ENCODE measurements around the gene BMPR1A.
"Not testable (repeated sequence)": the region's sequence is repeated elsewhere in the genome, so short reads cannot be mapped to it uniquely, and the experiment has no call there.

BMPR1A gene

DNA sequence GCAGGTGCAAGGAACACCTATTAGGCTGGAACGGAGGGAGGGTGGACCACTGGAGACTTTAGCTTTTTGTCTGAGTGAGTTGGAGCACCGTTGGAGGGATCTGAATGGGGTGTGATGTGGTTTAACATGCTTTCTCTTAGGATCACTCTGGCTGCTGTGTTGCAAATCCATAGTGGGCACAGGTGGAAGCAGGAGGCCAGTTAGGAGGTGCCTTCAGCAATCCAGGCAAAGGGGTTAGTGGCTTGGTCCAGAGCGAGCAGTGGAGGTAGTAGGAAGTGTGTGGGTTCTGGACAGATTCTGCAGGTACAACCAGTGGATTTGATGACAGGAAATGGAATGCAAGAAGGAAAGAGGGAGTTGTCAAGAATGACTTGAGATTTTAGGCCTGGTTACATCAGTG is 106.0 kb downstream of the BMPR1A start:
- DNase-seq, result no peak
- ChIA-PET CTCF (interaction anchor here (0.6 kb wide), 1 partner anchor 76 kb away, joined by 3 read pairs; no protein-coding TSS in a partner anchor), POLR2A (no interaction called here)
- no peaks in the 10 kb centered on the region for H3K9me3 ChIP-seq (ENCODE audit: control extremely low read depth in 1 of 5, control insufficient read depth in 4 of 5, insufficient read depth in 2 of 5, low read depth in 1 of 5, low read length in 4 of 5)
- no peak overlapping the region for H3K27ac ChIP-seq (ENCODE audit: insufficient read depth in 1 of 2, low read depth in 1 of 2, low read length in 2 of 2, poor library complexity in 1 of 2, severe bottlenecking in 2 of 2)
- no peaks in the 10 kb centered on the region for H3K36me3 ChIP-seq (ENCODE audit: control insufficient read depth in 4 of 4, insufficient read depth in 4 of 4, low read length in 3 of 4)
- H3K4me1 ChIP-seq (ENCODE audit: control extremely low read depth in 1 of 4, control insufficient read depth in 4 of 4, insufficient read depth in 4 of 4, low read length in 3 of 4), result no peaks in the 10 kb centered on the region
- no peak overlapping the region for H3K4me3 ChIP-seq (ENCODE audit: control insufficient read depth in 1 of 7, extremely low read depth in 1 of 7, insufficient read depth in 4 of 7, low read depth in 2 of 7, low read length in 6 of 7)
- H3K27me3 ChIP-seq (replicated peaks in 2 of 5; ENCODE audit: control insufficient read depth in 4 of 5, insufficient read depth in 5 of 5, low read length in 4 of 5), result peaks cover 0 to 10% (median 0%) of the 10 kb centered on the region in 5 experiments
- WGBS (ENCODE audit: insufficient coverage), result 81% methylated on average over 3 of the region's 3 CpGs

DNA sequence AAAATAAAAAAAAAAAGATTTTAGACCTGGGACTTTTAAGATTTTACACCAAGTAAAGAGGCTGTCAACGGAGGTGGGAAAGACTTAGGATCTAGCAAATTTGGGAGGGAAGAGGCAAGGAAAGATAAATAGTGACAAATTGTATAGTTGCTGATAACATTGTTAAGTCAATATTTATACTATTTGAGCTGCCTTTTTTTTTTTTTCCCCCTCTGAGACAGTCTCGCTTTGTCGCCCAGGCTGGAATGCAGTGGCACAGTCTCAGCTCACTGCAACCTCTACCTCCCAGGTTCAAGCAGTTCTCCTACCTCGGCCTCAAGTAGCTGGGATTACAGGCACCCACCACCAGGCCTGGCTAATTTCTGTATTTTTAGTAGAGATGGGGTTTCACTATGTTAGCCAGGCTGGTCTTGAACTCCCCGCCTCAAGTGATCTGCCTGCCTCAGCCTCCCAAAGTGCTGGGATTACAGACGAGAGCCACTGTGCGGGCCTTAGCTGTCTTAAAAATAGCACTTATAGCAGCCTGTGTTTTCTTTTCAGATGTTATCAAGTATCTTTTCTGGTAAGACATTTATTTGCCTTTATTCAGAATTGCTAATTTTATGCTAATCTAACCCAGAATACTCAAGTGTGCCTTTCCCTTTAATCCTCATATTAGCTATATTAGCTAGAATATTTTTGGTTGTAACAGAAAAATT is 106.5 kb downstream of the BMPR1A start:
- Histone ChIP-seq H3K4me3 (ENCODE audit: control insufficient read depth in 1 of 7, extremely low read depth in 1 of 7, insufficient read depth in 4 of 7, low read depth in 2 of 7, low read length in 6 of 7) (no peak overlapping the region), H3K36me3 (ENCODE audit: control insufficient read depth in 4 of 4, insufficient read depth in 4 of 4, low read length in 3 of 4) (no peaks in the 10 kb centered on the region), H3K27ac (ENCODE audit: insufficient read depth in 1 of 2, low read depth in 1 of 2, low read length in 2 of 2, poor library complexity in 1 of 2, severe bottlenecking in 2 of 2) (no peak overlapping the region), H3K9me3 (ENCODE audit: control extremely low read depth in 1 of 5, control insufficient read depth in 4 of 5, insufficient read depth in 2 of 5, low read depth in 1 of 5, low read length in 4 of 5) (no peaks in the 10 kb centered on the region), H3K27me3 (replicated peaks in 2 of 5; ENCODE audit: control insufficient read depth in 4 of 5, insufficient read depth in 5 of 5, low read length in 4 of 5) (peaks cover 0 to 11% (median 0%) of the 10 kb centered on the region in 5 experiments), H3K4me1 (ENCODE audit: control extremely low read depth in 1 of 4, control insufficient read depth in 4 of 4, insufficient read depth in 4 of 4, low read length in 3 of 4) (no peaks in the 10 kb centered on the region)
- no peak for DNase-seq
- ChIA-PET CTCF (interaction anchor here (0.6 kb wide), 1 partner anchor 76 kb away, joined by 3 read pairs; no protein-coding TSS in a partner anchor), POLR2A (no interaction called here)
- WGBS (ENCODE audit: insufficient coverage), result 100% methylated on average over 2 of the region's 7 CpGs

DNA sequence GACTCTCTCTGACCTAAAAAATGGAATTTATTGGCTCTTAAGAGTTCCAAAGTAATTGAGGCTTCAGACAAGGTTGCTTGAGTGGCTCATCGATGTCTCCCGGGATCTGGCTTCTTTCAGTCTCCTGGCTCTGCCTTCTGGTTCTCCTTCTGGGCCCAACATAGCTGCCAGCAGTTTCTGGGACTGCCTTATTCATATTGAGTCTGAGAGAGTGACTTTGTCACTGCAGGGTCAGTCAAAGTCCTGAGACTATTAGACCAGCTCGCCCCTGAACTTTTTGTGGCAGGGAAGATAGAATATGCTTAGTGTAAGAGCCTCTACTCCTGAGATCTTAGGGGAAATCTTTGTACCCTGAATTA is 107.0 kb downstream of the BMPR1A start:
- no peak for DNase-seq
- WGBS (ENCODE audit: insufficient coverage), result 97% methylated on average over 3 of the region's 3 CpGs
- Histone ChIP-seq H3K9me3 (ENCODE audit: control extremely low read depth in 1 of 5, control insufficient read depth in 4 of 5, insufficient read depth in 2 of 5, low read depth in 1 of 5, low read length in 4 of 5) (no peaks in the 10 kb centered on the region), H3K36me3 (ENCODE audit: control insufficient read depth in 4 of 4, insufficient read depth in 4 of 4, low read length in 3 of 4) (no peaks in the 10 kb centered on the region), H3K27ac (ENCODE audit: insufficient read depth in 1 of 2, low read depth in 1 of 2, low read length in 2 of 2, poor library complexity in 1 of 2, severe bottlenecking in 2 of 2) (no peak overlapping the region), H3K4me3 (ENCODE audit: control insufficient read depth in 1 of 7, extremely low read depth in 1 of 7, insufficient read depth in 4 of 7, low read depth in 2 of 7, low read length in 6 of 7) (no peak overlapping the region), H3K27me3 (replicated peaks in 2 of 5; ENCODE audit: control insufficient read depth in 4 of 5, insufficient read depth in 5 of 5, low read length in 4 of 5) (peaks cover 0 to 11% (median 0%) of the 10 kb centered on the region in 5 experiments), H3K4me1 (ENCODE audit: control extremely low read depth in 1 of 4, control insufficient read depth in 4 of 4, insufficient read depth in 4 of 4, low read length in 3 of 4) (no peaks in the 10 kb centered on the region)
- ChIA-PET CTCF (no interaction called here), POLR2A (no interaction called here)

DNA sequence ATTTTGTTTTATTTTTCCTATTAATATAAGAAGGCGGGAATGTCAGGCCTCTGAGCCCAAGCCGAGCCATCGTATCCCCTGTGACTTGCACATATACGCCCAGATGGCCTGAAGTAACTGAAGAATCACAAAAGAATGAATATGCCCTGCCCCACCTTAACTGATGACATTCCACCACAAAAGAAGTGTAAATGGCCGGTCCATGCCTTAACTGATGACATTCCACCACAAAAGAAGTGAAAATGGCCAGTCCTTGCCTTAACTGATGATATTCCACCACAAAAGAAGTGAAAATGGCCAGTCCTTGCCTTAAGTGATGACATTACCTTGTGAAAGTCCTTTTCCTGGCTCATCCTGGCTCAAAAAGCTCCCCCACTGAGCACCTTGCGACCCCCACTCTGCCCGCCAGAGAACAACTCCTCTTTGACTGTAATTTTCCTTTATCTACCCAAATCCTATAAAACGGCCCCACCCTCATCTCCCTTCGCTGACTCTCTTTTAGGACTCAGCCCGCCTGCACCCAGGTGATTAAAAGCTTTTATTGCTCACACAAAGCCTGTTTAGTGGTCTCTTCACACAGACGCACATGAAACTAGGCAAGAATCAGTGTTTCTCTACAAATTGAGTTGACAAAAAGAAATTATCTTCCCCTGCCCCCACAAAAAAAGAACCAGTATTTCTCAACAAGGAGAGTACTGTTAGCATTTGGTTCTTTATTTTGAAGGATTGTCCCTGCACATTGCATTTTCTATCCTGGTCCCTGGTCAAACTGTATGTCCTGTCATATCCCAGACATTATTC is 108.8 kb downstream of the BMPR1A start:
- H3K4me1 ChIP-seq (ENCODE audit: control extremely low read depth in 1 of 4, control insufficient read depth in 4 of 4, insufficient read depth in 4 of 4, low read length in 3 of 4); H3K27ac ChIP-seq (ENCODE audit: insufficient read depth in 1 of 2, low read depth in 1 of 2, low read length in 2 of 2, poor library complexity in 1 of 2, severe bottlenecking in 2 of 2); H3K4me3 ChIP-seq (ENCODE audit: control insufficient read depth in 1 of 7, extremely low read depth in 1 of 7, insufficient read depth in 4 of 7, low read depth in 2 of 7, low read length in 6 of 7); DNase-seq; H3K9me3 ChIP-seq (ENCODE audit: control extremely low read depth in 1 of 5, control insufficient read depth in 4 of 5, insufficient read depth in 2 of 5, low read depth in 1 of 5, low read length in 4 of 5); CTCF ChIA-PET; POLR2A ChIA-PET; H3K36me3 ChIP-seq (ENCODE audit: control insufficient read depth in 4 of 4, insufficient read depth in 4 of 4, low read length in 3 of 4): not testable (repeated sequence)
- peaks cover 0 to 11% (median 0%) of the 10 kb centered on the region in 5 experiments for H3K27me3 ChIP-seq (replicated peaks in 2 of 5; ENCODE audit: control insufficient read depth in 4 of 5, insufficient read depth in 5 of 5, low read length in 4 of 5)
- 98% methylated on average over 7 of the region's 11 CpGs for WGBS (ENCODE audit: insufficient coverage)

DNA sequence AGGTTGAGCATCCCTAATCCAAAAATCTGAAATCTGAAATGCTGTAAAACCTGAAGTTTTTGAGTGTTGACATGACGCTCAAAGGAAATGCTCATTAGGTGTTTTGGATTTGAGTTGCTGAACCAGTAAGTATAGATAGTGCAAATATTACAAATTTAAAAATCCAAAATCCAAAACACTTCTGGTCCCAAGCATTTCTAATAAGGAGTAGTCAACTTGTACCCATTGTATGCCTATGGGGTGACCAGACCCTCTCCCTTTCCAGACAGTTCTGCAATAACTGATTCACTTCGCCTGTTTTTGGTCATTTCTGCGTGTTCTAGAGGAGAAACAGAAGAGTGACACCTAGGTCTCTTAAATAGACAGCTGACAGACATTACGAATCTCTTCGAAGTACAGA is 110.7 kb downstream of the BMPR1A start:
- no peak for DNase-seq
- no peaks in the 10 kb centered on the region for H3K9me3 ChIP-seq (ENCODE audit: control extremely low read depth in 1 of 5, control insufficient read depth in 4 of 5, insufficient read depth in 2 of 5, low read depth in 1 of 5, low read length in 4 of 5)
- ChIA-PET CTCF (no interaction called here), POLR2A (no interaction called here)
- no peaks in the 10 kb centered on the region for H3K36me3 ChIP-seq (ENCODE audit: control insufficient read depth in 4 of 4, insufficient read depth in 4 of 4, low read length in 3 of 4)
- 97% methylated on average over 4 of the region's 5 CpGs for WGBS (ENCODE audit: insufficient coverage)
- H3K4me1 ChIP-seq (ENCODE audit: control extremely low read depth in 1 of 4, control insufficient read depth in 4 of 4, insufficient read depth in 4 of 4, low read length in 3 of 4), result no peaks in the 10 kb centered on the region
- H3K4me3 ChIP-seq (ENCODE audit: control insufficient read depth in 1 of 7, extremely low read depth in 1 of 7, insufficient read depth in 4 of 7, low read depth in 2 of 7, low read length in 6 of 7), result no peak overlapping the region
- no peak overlapping the region for H3K27ac ChIP-seq (ENCODE audit: insufficient read depth in 1 of 2, low read depth in 1 of 2, low read length in 2 of 2, poor library complexity in 1 of 2, severe bottlenecking in 2 of 2)
- peaks cover 0 to 19% (median 2%) of the 10 kb centered on the region in 5 experiments for H3K27me3 ChIP-seq (replicated peaks in 2 of 5; ENCODE audit: control insufficient read depth in 4 of 5, insufficient read depth in 5 of 5, low read length in 4 of 5)

DNA sequence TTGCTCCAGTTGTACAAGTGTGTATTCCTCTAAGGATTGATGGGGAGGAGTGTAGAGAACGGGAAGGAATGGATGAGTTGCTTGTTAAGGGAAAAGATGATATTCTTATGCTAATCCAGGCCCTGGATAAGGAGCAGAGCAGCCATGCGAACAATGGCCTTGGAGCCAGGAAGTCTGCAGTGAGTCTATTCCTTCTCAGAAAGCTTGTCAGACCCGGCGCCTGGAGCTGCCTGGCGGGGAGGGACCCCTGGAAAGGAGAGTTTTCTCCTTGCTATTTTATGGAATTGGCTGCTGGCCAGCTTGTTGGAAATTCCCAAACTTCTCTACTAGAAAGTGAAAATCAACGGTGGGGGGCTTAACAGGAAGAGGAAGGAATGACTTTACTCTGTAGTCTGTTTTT is 111.9 kb downstream of the BMPR1A start:
- Histone ChIP-seq H3K27me3 (replicated peaks in 2 of 5; ENCODE audit: control insufficient read depth in 4 of 5, insufficient read depth in 5 of 5, low read length in 4 of 5) (peaks cover 0 to 15% (median 2%) of the 10 kb centered on the region in 5 experiments), H3K4me1 (ENCODE audit: control extremely low read depth in 1 of 4, control insufficient read depth in 4 of 4, insufficient read depth in 4 of 4, low read length in 3 of 4) (peaks cover 3 to 8% (median 7%) of the 10 kb centered on the region in 4 experiments), H3K9me3 (ENCODE audit: control extremely low read depth in 1 of 5, control insufficient read depth in 4 of 5, insufficient read depth in 2 of 5, low read depth in 1 of 5, low read length in 4 of 5) (no peaks in the 10 kb centered on the region), H3K27ac (ENCODE audit: insufficient read depth in 1 of 2, low read depth in 1 of 2, low read length in 2 of 2, poor library complexity in 1 of 2, severe bottlenecking in 2 of 2) (no peak overlapping the region), H3K36me3 (ENCODE audit: control insufficient read depth in 4 of 4, insufficient read depth in 4 of 4, low read length in 3 of 4) (no peaks in the 10 kb centered on the region), H3K4me3 (ENCODE audit: control insufficient read depth in 1 of 7, extremely low read depth in 1 of 7, insufficient read depth in 4 of 7, low read depth in 2 of 7, low read length in 6 of 7) (no peak overlapping the region)
- 84% methylated on average over 3 of the region's 6 CpGs for WGBS (ENCODE audit: insufficient coverage)
- POLR2A ChIA-PET, result no interaction called here
- DNase-seq, result no peak
- CTCF ChIA-PET, result no interaction called here

DNA sequence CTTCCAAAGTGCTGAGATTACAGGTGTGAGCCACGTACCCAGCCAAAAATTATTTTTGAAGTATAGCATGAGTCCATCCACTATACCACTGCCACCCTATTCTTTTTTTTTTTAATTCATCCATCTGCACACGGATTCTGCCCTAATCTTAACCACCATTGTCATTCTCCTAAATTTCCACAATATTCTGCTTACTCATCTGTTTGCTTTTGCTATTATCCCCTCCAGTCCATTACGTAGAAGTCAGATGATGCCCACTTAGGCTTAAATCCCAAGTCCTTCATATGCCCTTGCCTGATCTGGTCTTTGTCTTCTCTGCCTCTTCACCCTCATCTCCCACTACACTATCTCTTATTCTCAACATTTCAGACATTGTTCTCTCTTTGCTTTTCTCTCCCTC is 114.3 kb downstream of the BMPR1A start:
- H3K9me3 ChIP-seq (ENCODE audit: control extremely low read depth in 1 of 5, control insufficient read depth in 4 of 5, insufficient read depth in 2 of 5, low read depth in 1 of 5, low read length in 4 of 5), result no peaks in the 10 kb centered on the region
- no peaks in the 10 kb centered on the region for H3K36me3 ChIP-seq (ENCODE audit: control insufficient read depth in 4 of 4, insufficient read depth in 4 of 4, low read length in 3 of 4)
- H3K27ac ChIP-seq (ENCODE audit: insufficient read depth in 1 of 2, low read depth in 1 of 2, low read length in 2 of 2, poor library complexity in 1 of 2, severe bottlenecking in 2 of 2), result no peak overlapping the region
- H3K4me3 ChIP-seq (ENCODE audit: control insufficient read depth in 1 of 7, extremely low read depth in 1 of 7, insufficient read depth in 4 of 7, low read depth in 2 of 7, low read length in 6 of 7), result no peak overlapping the region
- peaks cover 0 to 12% (median 2%) of the 10 kb centered on the region in 5 experiments for H3K27me3 ChIP-seq (replicated peaks in 2 of 5; ENCODE audit: control insufficient read depth in 4 of 5, insufficient read depth in 5 of 5, low read length in 4 of 5)
- WGBS (ENCODE audit: insufficient coverage), result 85% methylated on average over 3 of the region's 3 CpGs
- DNase-seq, result no peak
- peaks cover 3 to 9% (median 8%) of the 10 kb centered on the region in 4 experiments for H3K4me1 ChIP-seq (ENCODE audit: control extremely low read depth in 1 of 4, control insufficient read depth in 4 of 4, insufficient read depth in 4 of 4, low read length in 3 of 4)
- ChIA-PET POLR2A (no interaction called here), CTCF (no interaction called here)

Data from common myeloid progenitor, CD34-positive (primary cell).